OCI-LY1 (cell line): Measurements from ENCODE around the gene ZNF90.
"Not testable (repeated sequence)": the region's sequence is repeated elsewhere in the genome, so short reads cannot be mapped to it uniquely, and the experiment has no call there.

Source experiments
- H2AFZ ChIP-seq: fragments of 200-600 bp; sonication (generic), shearing (Covaris generic); 2 replicates; pipeline ENCODE4 v1.6.0; 2014; ENCODE audit warnings: antibody characterized with exemption, mild to moderate bottlenecking, low read length
- H3F3A ChIP-seq: fragments of 200-600 bp; sonication (generic), shearing (Covaris generic); 2 replicates; pipeline ENCODE4 v1.6.0; 2014; ENCODE audit warnings: mild to moderate bottlenecking, antibody characterized with exemption, low read length, moderate library complexity; ENCODE audit not compliant: insufficient read depth
- H3K27ac ChIP-seq: fragments of 200-600 bp; sonication (generic); 2 replicates; pipeline ENCODE4 v1.5.1; 2014; ENCODE audit warnings: low read length, mixed run types, mild to moderate bottlenecking, low read depth; ENCODE audit not compliant: poor library complexity, severe bottlenecking
- H3K27me3 ChIP-seq: fragments of 200-600 bp; sonication (generic); 2 replicates; pipeline ENCODE4 v1.6.0; 2014; ENCODE audit warnings: antibody characterized with exemption, mild to moderate bottlenecking, low read length, moderate library complexity; ENCODE audit not compliant: insufficient read depth
- H3K36me3 ChIP-seq: fragments of 200-600 bp; sonication (generic); 2 replicates; pipeline ENCODE4 v1.6.1; 2014; ENCODE audit warnings: mild to moderate bottlenecking, antibody characterized with exemption, low read length, moderate library complexity, mixed read lengths; ENCODE audit not compliant: insufficient read depth
- H3K4me1 ChIP-seq: fragments of 200-600 bp; sonication (generic); 2 replicates; pipeline ENCODE4 v1.5.1; 2014; ENCODE audit warnings: mild to moderate bottlenecking, low read length, moderate library complexity; ENCODE audit not compliant: insufficient read depth, severe bottlenecking
- H3K4me2 ChIP-seq: fragments of 200-600 bp; sonication (generic), shearing (Covaris generic); 2 replicates; pipeline ENCODE4 v1.6.1; 2014; ENCODE audit warnings: low read length
- H3K4me3 ChIP-seq: fragments of 200-600 bp; sonication (generic); 2 replicates; pipeline ENCODE4 v1.5.1; 2014; ENCODE audit warnings: low read length, low read depth, mild to moderate bottlenecking, mixed read lengths; ENCODE audit not compliant: poor library complexity, severe bottlenecking
- H3K79me2 ChIP-seq: fragments of 200-600 bp; shearing (Covaris generic); 2 replicates; pipeline ENCODE4 v1.6.1; 2016; ENCODE audit warnings: mixed run types, low read length, mixed read lengths; ENCODE audit not compliant: insufficient read depth
- H3K9ac ChIP-seq: fragments of 200-600 bp; sonication (generic), shearing (Covaris generic); 2 replicates; pipeline ENCODE4 v1.6.1; 2014; ENCODE audit warnings: mild to moderate bottlenecking, low read length, mixed read lengths
- H3K9me2 ChIP-seq: fragments of 200-600 bp; sonication (generic), shearing (Covaris generic); 2 replicates; pipeline ENCODE4 v1.6.1; 2014; ENCODE audit warnings: low read depth, mild to moderate bottlenecking, low read length, mixed read lengths
- H3K9me3 ChIP-seq: fragments of 200-600 bp; shearing (Covaris generic); 2 replicates; pipeline ENCODE4 v1.6.1; 2014; ENCODE audit warnings: low read length, mixed read lengths
- H4K20me1 ChIP-seq: fragments of 200-600 bp; sonication (generic), shearing (Covaris generic); 2 replicates; pipeline ENCODE4 v1.6.0; 2016; ENCODE audit warnings: mild to moderate bottlenecking, low read length; ENCODE audit not compliant: insufficient read depth
- CTCF ChIP-seq: fragments of 200-600 bp; sonication (generic), shearing (Covaris generic); IDR thresholded peaks from 2 replicates; pipeline ENCODE4 v1.5.1; 2017; ENCODE audit warnings: mild to moderate bottlenecking, antibody characterized with exemption, low read length, moderate library complexity, mixed read lengths
- EZH2 ChIP-seq: fragments of 200-600 bp; sonication (generic), shearing (Covaris generic); IDR thresholded peaks from 2 replicates; pipeline ENCODE4 v1.8.0; 2017; ENCODE audit warnings: borderline replicate concordance, mixed run types, mild to moderate bottlenecking, antibody characterized with exemption, low read length, moderate library complexity, mixed read lengths

The ZNF90 gene

GRCh38 chr19:20102097-20102496, 24.3 kb downstream of the ZNF90 start:
- H3K4me1 ChIP-seq, result no peaks in the 10 kb centered on the region
- no peak for TF ChIP-seq EZH2
- TF ChIP-seq CTCF, result no peak

GRCh38 chr19:20103091-20103740, 25.4 kb downstream of the ZNF90 start:
- Histone ChIP-seq H3K4me3 (no peak overlapping the region), H3K9me3 (peaks cover 8% of the 10 kb centered on the region; the same call in 1 of the 2 replicates), H3K79me2 (no peaks in the 10 kb centered on the region), H3K36me3 (peaks cover 16% of the 10 kb centered on the region), H2AFZ (no peak overlapping the region), H3K4me2 (no peak overlapping the region), H3K27ac (no peak overlapping the region), H3K9me2 (no peaks in the 10 kb centered on the region), H3K27me3 (no peaks in the 10 kb centered on the region), H4K20me1 (no peaks in the 10 kb centered on the region), H3K9ac (no peak overlapping the region), H3K4me1 (no peaks in the 10 kb centered on the region), H3F3A (no peaks in the 10 kb centered on the region)
- TF ChIP-seq CTCF, result no peak
- TF ChIP-seq EZH2, result no peak

More at GRCh38 chr19:20102097-20102496, 24.3 kb downstream of the ZNF90 start:
- Histone ChIP-seq H3K27me3 (no peaks in the 10 kb centered on the region), H3K36me3 (peaks cover 11% of the 10 kb centered on the region), H3K9me3 (peaks cover 8% of the 10 kb centered on the region; the same call in 1 of the 2 replicates), H3K4me3 (no peak overlapping the region), H3F3A (no peaks in the 10 kb centered on the region), H4K20me1 (no peaks in the 10 kb centered on the region), H3K4me2 (no peak overlapping the region), H3K79me2 (no peaks in the 10 kb centered on the region), H3K9me2 (no peaks in the 10 kb centered on the region), H2AFZ (no peak overlapping the region), H3K9ac (no peak overlapping the region), H3K27ac (no peak overlapping the region)

GRCh38 chr19:20107301-20107700, 29.5 kb downstream of the ZNF90 start:
- no peaks in the 10 kb centered on the region for H4K20me1 ChIP-seq
- H3K9ac ChIP-seq, result no peak overlapping the region
- no peaks in the 10 kb centered on the region for H3F3A ChIP-seq
- TF ChIP-seq CTCF, result no peak
- no peak for TF ChIP-seq EZH2
- H3K27ac ChIP-seq, result no peak overlapping the region
- no peaks in the 10 kb centered on the region for H3K9me2 ChIP-seq
- no peak overlapping the region for H3K4me2 ChIP-seq
- H3K9me3 ChIP-seq, result peaks cover 6% of the 10 kb centered on the region
- peaks cover 16% of the 10 kb centered on the region for H3K36me3 ChIP-seq
- no peaks in the 10 kb centered on the region for H3K79me2 ChIP-seq
- no peak overlapping the region for H2AFZ ChIP-seq
- H3K27me3 ChIP-seq, result no peaks in the 10 kb centered on the region
- no peaks in the 10 kb centered on the region for H3K4me1 ChIP-seq
- H3K4me3 ChIP-seq, result no peak overlapping the region

- not testable (repeated sequence) for H3K4me2 ChIP-seq, H2AFZ ChIP-seq, H3K36me3 ChIP-seq, H3K4me3 ChIP-seq, H3K27ac ChIP-seq, H3K9ac ChIP-seq, H3K27me3 ChIP-seq, H3K4me1 ChIP-seq, H4K20me1 ChIP-seq, H3K79me2 ChIP-seq, H3F3A ChIP-seq, H3K9me2 ChIP-seq
- peaks cover 35% of the 10 kb centered on the region for H3K9me3 ChIP-seq
Measured at GRCh38 chr19:20118064-20118839, 40.5 kb downstream of the ZNF90 start.
